ENCODE measurements around the gene PHLDB3. TPM values are rescaled to one million over a fixed set of nuclear protein-coding genes. Genes with fewer than 3 reads are reported as not detected.

Gene PHLDB3
- total RNA-seq, 2 donors from 2014 or later: 7.7 to 13.5 TPM

GRCh38 chr19:43435775-43436174 lies 68.8 kb downstream of the PHLDB3 start:
- Histone ChIP-seq H3K4me3 (ENCODE audit: low read length) (no peak overlapping the region), H3K9me3 (ENCODE audit: control insufficient read depth, low read length) (no peaks in the 10 kb centered on the region), H3K36me3 (ENCODE audit: control insufficient read depth, insufficient read depth, low read length) (no peaks in the 10 kb centered on the region), H3K27me3 (ENCODE audit: control insufficient read depth, insufficient read depth, low read length, poor library complexity, severe bottlenecking) (no peaks in the 10 kb centered on the region), H3K4me1 (ENCODE audit: control insufficient read depth, insufficient read depth, low read length) (no peaks in the 10 kb centered on the region), H3K9ac (ENCODE audit: extremely low read depth, low read length, poor library complexity, severe bottlenecking) (no peak overlapping the region), H3K27ac (ENCODE audit: low read depth, low read length) (no peak overlapping the region)
- no peak for DNase-seq
- Mint-ChIP-seq H3K4me3 (no peak overlapping the region), H3K27ac (no peak overlapping the region), H3K27me3 (ENCODE audit: insufficient read depth) (peaks cover 6% of the 10 kb centered on the region), H3K9me3 (no peaks in the 10 kb centered on the region), H3K4me1 (no peaks in the 10 kb centered on the region), H3K36me3 (ENCODE audit: low read depth) (no peaks in the 10 kb centered on the region)
- TF ChIP-seq, protein P1, sequence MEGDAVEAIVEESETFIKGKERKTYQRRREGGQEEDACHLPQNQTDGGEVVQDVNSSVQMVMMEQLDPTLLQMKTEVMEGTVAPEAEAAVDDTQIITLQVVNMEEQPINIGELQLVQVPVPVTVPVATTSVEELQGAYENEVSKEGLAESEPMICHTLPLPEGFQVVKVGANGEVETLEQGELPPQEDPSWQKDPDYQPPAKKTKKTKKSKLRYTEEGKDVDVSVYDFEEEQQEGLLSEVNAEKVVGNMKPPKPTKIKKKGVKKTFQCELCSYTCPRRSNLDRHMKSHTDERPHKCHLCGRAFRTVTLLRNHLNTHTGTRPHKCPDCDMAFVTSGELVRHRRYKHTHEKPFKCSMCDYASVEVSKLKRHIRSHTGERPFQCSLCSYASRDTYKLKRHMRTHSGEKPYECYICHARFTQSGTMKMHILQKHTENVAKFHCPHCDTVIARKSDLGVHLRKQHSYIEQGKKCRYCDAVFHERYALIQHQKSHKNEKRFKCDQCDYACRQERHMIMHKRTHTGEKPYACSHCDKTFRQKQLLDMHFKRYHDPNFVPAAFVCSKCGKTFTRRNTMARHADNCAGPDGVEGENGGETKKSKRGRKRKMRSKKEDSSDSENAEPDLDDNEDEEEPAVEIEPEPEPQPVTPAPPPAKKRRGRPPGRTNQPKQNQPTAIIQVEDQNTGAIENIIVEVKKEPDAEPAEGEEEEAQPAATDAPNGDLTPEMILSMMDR (conservative IDR thresholded peaks at IDR 0.05): no peak
- WGBS, 2 experiments (ENCODE audit: insufficient coverage in 1 of 2, insufficient read length in 1 of 2): 74 to 92% methylated on average over 3 of the region's 3 CpGs

DNA sequence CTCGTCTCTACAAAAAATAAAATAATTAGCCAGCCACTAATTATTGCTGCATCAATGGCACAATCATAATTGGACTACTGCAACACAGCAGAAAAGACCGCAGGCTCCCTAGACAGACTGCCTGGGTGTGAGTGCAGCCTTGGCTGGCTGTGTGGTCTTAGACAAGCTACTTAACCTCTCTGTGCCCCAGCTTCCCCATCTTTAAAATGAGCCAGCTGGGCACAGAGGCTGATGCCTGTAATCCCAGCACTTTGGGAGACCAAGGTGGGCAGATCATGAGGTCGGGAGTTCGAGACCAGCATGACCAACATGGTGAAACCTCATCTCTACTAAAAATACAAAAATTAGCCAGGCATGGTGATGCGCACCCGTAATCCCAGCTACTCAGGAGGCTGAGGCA lies 70.9 kb downstream of the PHLDB3 start:
- no peaks in the 10 kb centered on the region for H3K36me3 ChIP-seq (ENCODE audit: control insufficient read depth, insufficient read depth, low read length)
- no peaks in the 10 kb centered on the region for H3K27me3 ChIP-seq (ENCODE audit: control insufficient read depth, insufficient read depth, low read length, poor library complexity, severe bottlenecking)
- Mint-ChIP-seq H3K9me3 (no peaks in the 10 kb centered on the region), H3K4me1 (no peaks in the 10 kb centered on the region), H3K27ac (no peak overlapping the region), H3K36me3 (ENCODE audit: low read depth) (no peaks in the 10 kb centered on the region), H3K4me3 (no peak overlapping the region), H3K27me3 (ENCODE audit: insufficient read depth) (peaks cover 4% of the 10 kb centered on the region)
- H3K9me3 ChIP-seq (ENCODE audit: control insufficient read depth, low read length): no peaks in the 10 kb centered on the region
- TF ChIP-seq, protein P1 (conservative IDR thresholded peaks at IDR 0.05): no peak
- WGBS, 2 experiments (ENCODE audit: insufficient coverage in 1 of 2, insufficient read length in 1 of 2): 92 to 97% methylated on average over 3 to 6 of the region's 6 CpGs
- H3K4me3 ChIP-seq (ENCODE audit: low read length): no peak overlapping the region
- no peak for DNase-seq
- no peaks in the 10 kb centered on the region for H3K4me1 ChIP-seq (ENCODE audit: control insufficient read depth, insufficient read depth, low read length)
- no peak overlapping the region for H3K9ac ChIP-seq (ENCODE audit: extremely low read depth, low read length, poor library complexity, severe bottlenecking)
- no peak overlapping the region for H3K27ac ChIP-seq (ENCODE audit: low read depth, low read length)

GRCh38 chr19:43433358-43433673 lies 71.2 kb downstream of the PHLDB3 start:
- peaks cover 4% of the 10 kb centered on the region for H3K27me3 Mint-ChIP-seq (ENCODE audit: insufficient read depth)
- no peak for DNase-seq
- H3K27ac Mint-ChIP-seq: no peak overlapping the region
- TF ChIP-seq, protein P1 (conservative IDR thresholded peaks at IDR 0.05): no peak
- Histone ChIP-seq H3K36me3 (ENCODE audit: control insufficient read depth, insufficient read depth, low read length) (no peaks in the 10 kb centered on the region), H3K4me3 (ENCODE audit: low read length) (no peak overlapping the region), H3K27me3 (ENCODE audit: control insufficient read depth, insufficient read depth, low read length, poor library complexity, severe bottlenecking) (no peaks in the 10 kb centered on the region), H3K9ac (ENCODE audit: extremely low read depth, low read length, poor library complexity, severe bottlenecking) (no peak overlapping the region), H3K4me1 (ENCODE audit: control insufficient read depth, insufficient read depth, low read length) (no peaks in the 10 kb centered on the region), H3K27ac (ENCODE audit: low read depth, low read length) (no peak overlapping the region), H3K9me3 (ENCODE audit: control insufficient read depth, low read length) (no peaks in the 10 kb centered on the region)
- H3K4me3 Mint-ChIP-seq: no peak overlapping the region
- H3K4me1 Mint-ChIP-seq: no peaks in the 10 kb centered on the region
- no peaks in the 10 kb centered on the region for H3K9me3 Mint-ChIP-seq
- WGBS, 2 experiments (ENCODE audit: insufficient coverage in 1 of 2, insufficient read length in 1 of 2): 88 to 90% methylated on average over 1 to 2 of the region's 2 CpGs
- no peaks in the 10 kb centered on the region for H3K36me3 Mint-ChIP-seq (ENCODE audit: low read depth)

Data from endodermal cell (in vitro differentiated cells).